ENCODE measurements around the gene CTNNBIP1. TPM values are rescaled to one million over a fixed set of nuclear protein-coding genes. Genes with fewer than 3 reads are reported as not detected.

Gene CTNNBIP1
- total and polyA plus RNA-seq, 2 experiments from 2014 or later: 80.1 to 122 TPM

DNA sequence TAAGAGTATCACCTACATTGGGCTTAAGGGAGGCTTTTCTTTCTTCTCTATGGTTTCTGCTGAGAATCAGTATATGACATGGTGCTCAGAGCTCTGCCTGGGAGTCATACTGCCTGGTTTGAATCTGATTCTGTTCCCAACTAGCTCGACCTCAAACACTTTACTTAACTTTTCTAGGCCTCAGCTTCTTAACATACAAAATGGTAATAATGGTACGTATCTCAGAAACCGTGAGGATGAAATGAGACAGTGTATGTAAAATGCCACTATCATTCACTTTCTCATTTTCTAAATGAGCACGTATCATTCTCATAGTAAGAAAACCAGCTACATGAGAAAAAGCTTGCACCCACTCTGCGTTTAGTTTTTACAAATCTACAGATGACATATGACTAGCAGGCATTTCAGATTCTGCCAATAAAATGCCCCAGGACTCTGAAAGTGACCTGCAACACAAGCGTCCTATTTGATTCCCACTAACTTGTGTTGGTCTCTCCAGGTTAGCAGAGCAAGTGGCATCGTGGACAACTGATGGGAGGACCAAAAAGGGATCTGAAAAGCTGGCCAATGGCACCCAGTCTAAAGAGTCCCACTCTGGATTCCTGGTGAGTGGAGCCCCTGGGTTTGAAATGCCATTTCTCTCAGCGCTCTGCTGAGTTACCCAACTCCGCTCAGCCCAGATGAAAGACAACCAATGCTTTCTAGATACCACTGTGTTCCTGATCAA lies 6.1 kb downstream of the CTNNBIP1 start:
- H3K27me3 ChIP-seq: no peaks in the 10 kb centered on the region
- no peak overlapping the region for H3K4me3 ChIP-seq
- peak overlapping the region; percentile 26 for H3K27ac ChIP-seq
- DNase-seq (ENCODE audit: low read depth in 1 of 2, low spot score in 1 of 2): no peak
- H3K4me1 ChIP-seq (ENCODE audit: low read depth): peaks cover 33% of the 10 kb centered on the region
- TF ChIP-seq, protein P1, sequence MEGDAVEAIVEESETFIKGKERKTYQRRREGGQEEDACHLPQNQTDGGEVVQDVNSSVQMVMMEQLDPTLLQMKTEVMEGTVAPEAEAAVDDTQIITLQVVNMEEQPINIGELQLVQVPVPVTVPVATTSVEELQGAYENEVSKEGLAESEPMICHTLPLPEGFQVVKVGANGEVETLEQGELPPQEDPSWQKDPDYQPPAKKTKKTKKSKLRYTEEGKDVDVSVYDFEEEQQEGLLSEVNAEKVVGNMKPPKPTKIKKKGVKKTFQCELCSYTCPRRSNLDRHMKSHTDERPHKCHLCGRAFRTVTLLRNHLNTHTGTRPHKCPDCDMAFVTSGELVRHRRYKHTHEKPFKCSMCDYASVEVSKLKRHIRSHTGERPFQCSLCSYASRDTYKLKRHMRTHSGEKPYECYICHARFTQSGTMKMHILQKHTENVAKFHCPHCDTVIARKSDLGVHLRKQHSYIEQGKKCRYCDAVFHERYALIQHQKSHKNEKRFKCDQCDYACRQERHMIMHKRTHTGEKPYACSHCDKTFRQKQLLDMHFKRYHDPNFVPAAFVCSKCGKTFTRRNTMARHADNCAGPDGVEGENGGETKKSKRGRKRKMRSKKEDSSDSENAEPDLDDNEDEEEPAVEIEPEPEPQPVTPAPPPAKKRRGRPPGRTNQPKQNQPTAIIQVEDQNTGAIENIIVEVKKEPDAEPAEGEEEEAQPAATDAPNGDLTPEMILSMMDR (IDR thresholded peaks at IDR 0.05; ENCODE audit: low read depth, low read length): no peak
- H3K36me3 ChIP-seq: no peaks in the 10 kb centered on the region
- H3K9me3 ChIP-seq (ENCODE audit: low read depth): no peaks in the 10 kb centered on the region

DNA sequence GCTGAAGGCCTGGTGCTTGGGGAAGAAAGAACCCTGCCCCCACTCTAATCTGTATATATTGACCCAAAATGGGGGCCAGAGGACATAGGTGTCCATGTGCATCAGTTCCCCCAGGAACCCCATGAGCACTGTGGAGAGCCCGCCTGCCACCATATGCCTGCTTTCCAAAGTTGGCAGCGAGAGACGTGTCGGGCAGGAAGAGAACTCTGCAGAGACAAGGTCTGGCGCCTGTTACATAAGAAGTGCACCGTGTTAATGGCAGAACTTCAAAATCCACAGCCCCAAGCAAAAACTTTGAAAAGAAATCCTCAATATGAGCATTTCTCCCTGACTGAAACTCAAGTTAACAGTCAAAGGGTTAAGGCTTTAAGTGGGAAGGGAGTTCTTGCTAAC lies 8.0 kb downstream of the CTNNBIP1 start:
- Histone ChIP-seq H3K27me3 (no peaks in the 10 kb centered on the region), H3K4me3 (no peak overlapping the region), H3K9me3 (ENCODE audit: low read depth) (no peaks in the 10 kb centered on the region), H3K27ac (peak overlapping the region; percentile 89), H3K4me1 (ENCODE audit: low read depth) (peaks cover 32% of the 10 kb centered on the region), H3K36me3 (no peaks in the 10 kb centered on the region)
- no peak for DNase-seq (ENCODE audit: low read depth in 1 of 2, low spot score in 1 of 2)
- TF ChIP-seq, protein P1 (IDR thresholded peaks at IDR 0.05; ENCODE audit: low read depth, low read length): no peak

DNA sequence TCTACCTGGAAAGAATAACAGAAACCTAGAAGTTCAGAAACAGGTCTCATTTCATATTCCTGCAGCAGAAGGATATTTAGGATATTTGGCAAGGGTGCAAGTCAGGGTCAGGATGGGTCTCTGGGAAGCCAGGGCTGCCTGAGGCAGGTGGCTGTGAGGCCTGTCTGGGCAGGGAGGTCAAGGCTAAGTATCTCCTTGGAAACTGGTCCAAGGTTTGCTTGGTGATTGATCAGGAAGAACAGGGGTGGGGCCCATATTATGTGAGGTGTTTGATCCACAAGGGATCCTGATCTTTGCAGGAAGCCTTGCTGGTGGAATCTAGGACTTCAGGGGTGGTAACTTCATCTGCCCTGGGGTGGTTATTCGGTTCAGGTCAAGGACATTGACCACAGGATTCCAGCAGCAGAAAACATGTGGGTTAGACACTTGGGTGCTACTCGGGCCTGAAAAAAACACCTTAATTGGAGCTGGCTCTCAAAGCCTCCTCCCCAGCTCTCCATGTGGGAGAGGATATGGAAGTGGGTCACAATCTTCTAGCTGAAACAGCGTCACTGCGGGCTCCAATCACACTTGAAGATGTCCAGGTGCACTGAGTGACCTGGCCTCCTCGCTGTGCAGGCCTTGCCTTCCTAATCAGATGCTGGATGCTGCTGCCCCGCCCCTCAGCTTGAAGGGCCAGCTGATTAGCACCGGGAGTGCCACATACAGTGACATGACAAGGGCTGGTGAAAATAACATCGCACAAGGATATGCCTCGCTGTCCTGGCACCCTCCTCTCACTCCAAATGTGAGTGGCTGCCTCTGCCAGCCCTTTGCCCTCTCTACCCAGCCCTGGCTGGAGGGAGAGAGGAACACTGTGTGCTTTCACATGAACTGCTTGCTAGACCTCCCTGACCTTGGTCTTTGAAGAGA lies 8.7 kb downstream of the CTNNBIP1 start:
- TF ChIP-seq, protein P1 (IDR thresholded peaks at IDR 0.05; ENCODE audit: low read depth, low read length): no peak
- Histone ChIP-seq H3K36me3 (no peaks in the 10 kb centered on the region), H3K9me3 (ENCODE audit: low read depth) (no peaks in the 10 kb centered on the region), H3K27ac (peak overlapping the region; percentile 89), H3K4me1 (ENCODE audit: low read depth) (peaks cover 32% of the 10 kb centered on the region), H3K27me3 (no peaks in the 10 kb centered on the region), H3K4me3 (no peak overlapping the region)
- peak in 1 of 2 donors; percentile 24 for DNase-seq (ENCODE audit: low read depth in 1 of 2, low spot score in 1 of 2)

DNA sequence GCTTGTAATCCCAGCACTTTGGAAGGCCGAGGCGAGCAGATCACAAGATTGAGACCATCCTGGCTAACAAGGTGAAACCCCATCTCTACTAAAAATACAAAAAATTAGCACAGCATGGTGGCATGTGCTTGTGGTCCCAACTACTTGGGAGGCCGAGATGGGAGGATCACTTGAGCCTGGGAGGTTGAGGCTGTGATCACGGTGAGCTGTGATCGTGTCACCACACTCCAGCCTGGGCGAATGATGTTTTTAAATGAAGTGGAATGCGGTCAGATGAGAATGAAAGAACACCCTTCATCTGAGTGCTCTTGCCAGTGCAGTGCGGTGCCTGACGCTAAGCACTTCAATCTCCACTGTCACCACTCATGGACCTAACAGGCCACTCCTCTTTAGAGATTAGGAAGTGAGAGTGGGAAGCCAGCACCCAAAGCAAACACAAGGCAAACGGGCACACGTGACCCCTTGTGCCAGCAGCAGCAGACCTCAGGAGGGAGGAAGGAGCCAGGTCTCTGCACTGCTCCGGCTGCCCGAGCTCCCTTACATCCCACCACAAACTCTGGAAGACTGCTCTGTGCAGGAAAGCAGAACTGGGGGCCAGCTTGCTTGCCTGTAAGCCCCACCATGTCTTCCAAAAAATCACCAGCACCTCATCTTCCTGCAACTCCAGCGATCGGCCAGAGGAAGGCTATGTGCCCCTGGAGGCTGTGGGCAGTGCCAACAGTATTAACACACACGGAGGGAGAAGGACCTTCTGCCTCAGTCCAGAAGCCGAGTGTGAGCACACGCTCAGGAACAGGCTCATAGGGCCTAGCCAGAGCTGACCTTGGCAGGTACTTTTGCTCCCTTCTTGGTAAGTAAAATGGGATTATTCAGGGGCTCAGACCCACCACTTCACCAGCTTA lies 9.7 kb downstream of the CTNNBIP1 start:
- Histone ChIP-seq H3K36me3 (no peaks in the 10 kb centered on the region), H3K9me3 (ENCODE audit: low read depth) (no peaks in the 10 kb centered on the region), H3K27ac (peak overlapping the region; percentile 89), H3K4me3 (no peak overlapping the region), H3K4me1 (ENCODE audit: low read depth) (peaks cover 32% of the 10 kb centered on the region), H3K27me3 (no peaks in the 10 kb centered on the region)
- peak in 1 of 2 donors; percentile 87 for DNase-seq (ENCODE audit: low read depth in 1 of 2, low spot score in 1 of 2)
- TF ChIP-seq, protein P1 (IDR thresholded peaks at IDR 0.05; ENCODE audit: low read depth, low read length): no peak

DNA sequence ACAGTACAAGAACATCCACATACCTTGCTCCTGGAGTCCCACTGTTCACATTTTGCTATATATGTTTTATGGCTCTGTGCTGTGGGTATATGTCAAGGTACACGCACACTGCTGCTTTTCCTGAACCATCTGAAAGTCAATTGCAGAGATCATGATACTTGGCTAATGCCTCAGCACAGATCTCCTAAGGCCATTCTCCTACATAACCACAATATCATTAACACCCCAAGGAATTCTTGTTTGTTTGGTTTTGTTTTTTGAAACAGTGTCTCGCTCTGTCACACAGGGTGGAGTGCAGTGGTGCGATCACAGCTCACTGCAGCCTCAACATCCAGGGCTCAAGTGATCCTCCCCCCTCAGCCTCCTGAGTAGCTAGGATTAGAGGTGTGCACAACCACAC lies 16.0 kb downstream of the CTNNBIP1 start:
- Histone ChIP-seq H3K4me1 (ENCODE audit: low read depth) (peaks cover 16% of the 10 kb centered on the region), H3K27ac (no peak overlapping the region)

More for the DNA sequence above, 16.0 kb downstream of the CTNNBIP1 start:
- Histone ChIP-seq H3K4me3 (no peak overlapping the region), H3K36me3 (peaks cover 3% of the 10 kb centered on the region), H3K27me3 (no peaks in the 10 kb centered on the region), H3K9me3 (ENCODE audit: low read depth) (no peaks in the 10 kb centered on the region)
- TF ChIP-seq, protein P1 (IDR thresholded peaks at IDR 0.05; ENCODE audit: low read depth, low read length): no peak
- DNase-seq (ENCODE audit: low read depth in 1 of 2, low spot score in 1 of 2): no peak

Measured in cardiac muscle cell (in vitro differentiated cells and primary cell).